SK-N-SH (cell line): ENCODE results near the gene GNAS. TPM values are rescaled to one million over a fixed set of nuclear protein-coding genes. Genes with fewer than 3 reads are reported as not detected.

Experiments
- CTCF ChIA-PET: fragments of 300-600, 350-600 bp; formaldehyde crosslinking; extraction: SDS; loops from one replicate; lab custom pipeline; 2021; lab: Yijun Ruan, JAX
- POLR2A ChIA-PET: fragments of 350-600 bp; sonication (Branson Sonifier 250); formaldehyde crosslinking; extraction: SDS; loops from one replicate; lab custom pipeline; 2020; ENCODE audit warnings: antibody characterized with exemption, inconsistent platforms; lab: Yijun Ruan, JAX
- DNase-seq: peaks from one replicate; pipeline ENCODE4 v3.0.0; 2012
- H2AFZ ChIP-seq: fragments of 200-600 bp; sonication (generic); 2 replicates; pipeline ENCODE4 v1.8.1; 2016; ENCODE audit warnings: antibody characterized with exemption, mild to moderate bottlenecking, low read depth
- H3F3A ChIP-seq: fragments of 200-600 bp; sonication (generic); replicated peaks from 2 replicates; pipeline ENCODE3; 2016; ENCODE audit warnings: antibody characterized with exemption, mild to moderate bottlenecking; ENCODE audit not compliant: insufficient read depth
- H3K27ac ChIP-seq, 2 experiments: fragments of 200-500 bp in 1 of 2; fragments of 200-600 bp in 1 of 2; sonication (Bioruptor generic) in 1 of 2; sonication (generic), shearing (Covaris generic) in 1 of 2; 2 replicates each; pipeline versions ENCODE4 v1.5.1 to v1.6.1; 2014 to 2016; ENCODE audit warnings: low read depth in 2 of 2, inconsistent platforms in 1 of 2, low read length in 1 of 2, mild to moderate bottlenecking in 1 of 2, mixed read lengths in 1 of 2
- H3K27me3 ChIP-seq: fragments of 200-600 bp; sonication (generic), shearing (Covaris generic); 2 replicates; pipeline ENCODE4 v1.6.1; 2016; ENCODE audit warnings: mixed run types; ENCODE audit not compliant: insufficient read depth
- H3K36me3 ChIP-seq, 2 experiments: fragments of 200-500 bp in 1 of 2; fragments of 200-600 bp in 1 of 2; sonication (Bioruptor generic) in 1 of 2; sonication (generic) in 1 of 2; replicated peaks in 1 of 2; 2 replicates each; pipeline versions ENCODE3 to v1.5.1; 2014 to 2016; ENCODE audit warnings: low read length in 1 of 2, mild to moderate bottlenecking in 1 of 2; ENCODE audit not compliant: insufficient read depth in 2 of 2, control insufficient read depth in 1 of 2
- H3K4me1 ChIP-seq, 2 experiments: fragments of 200-500 bp in 1 of 2; fragments of 200-600 bp in 1 of 2; sonication (Bioruptor generic) in 1 of 2; sonication (generic), shearing (Covaris generic) in 1 of 2; 2 replicates each; pipeline versions ENCODE4 v1.5.1 to v1.6.1; 2014 to 2016; ENCODE audit warnings: low read depth in 1 of 2, low read length in 1 of 2, mixed run types in 1 of 2; ENCODE audit not compliant: insufficient read depth in 2 of 2, control insufficient read depth in 1 of 2
- H3K4me2 ChIP-seq: fragments of 200-600 bp; sonication (generic), shearing (Covaris generic); 2 replicates; pipeline ENCODE4 v1.6.1; 2017; ENCODE audit warnings: mixed run types
- H3K4me3 ChIP-seq, 2 experiments: fragments of 200-500 bp in 1 of 2; fragments of 200-600 bp in 1 of 2; sonication (Bioruptor generic) in 1 of 2; sonication (generic), shearing (Covaris generic) in 1 of 2; 2 replicates each; pipeline versions ENCODE4 v1.5.1 to v1.8.1; 2014 to 2016; ENCODE audit warnings: low read depth in 2 of 2, inconsistent platforms in 1 of 2, low read length in 1 of 2, mild to moderate bottlenecking in 1 of 2, mixed read lengths in 1 of 2, moderate library complexity in 1 of 2
- H3K79me2 ChIP-seq: fragments of 200-600 bp; sonication (generic); 2 replicates; pipeline ENCODE4 v1.8.1; 2017; ENCODE audit warnings: mild to moderate bottlenecking; ENCODE audit not compliant: insufficient read depth
- H3K9ac ChIP-seq: fragments of 200-600 bp; sonication (generic); 2 replicates; pipeline ENCODE4 v1.6.1; 2017; ENCODE audit warnings: mixed run types
- H3K9me2 ChIP-seq: fragments of 200-600 bp; sonication (generic); 2 replicates; pipeline ENCODE4 v1.6.1; 2017; ENCODE audit warnings: mixed run types
- H3K9me3 ChIP-seq: fragments of 200-600 bp; sonication (generic); 2 replicates; pipeline ENCODE4 v1.6.1; 2017; ENCODE audit warnings: mixed run types, mild to moderate bottlenecking, moderate library complexity
- H4K20me1 ChIP-seq: fragments of 200-600 bp; sonication (generic); 2 replicates; pipeline ENCODE4 v1.6.1; 2017; ENCODE audit warnings: mild to moderate bottlenecking, mixed run types; ENCODE audit not compliant: insufficient read depth
- EZH2phosphoT487 ChIP-seq: fragments of 200-600 bp; sonication (generic); IDR thresholded peaks from 2 replicates; pipeline ENCODE4 v1.6.1; 2017; ENCODE audit warnings: low read depth, mixed run types, mild to moderate bottlenecking, antibody characterized with exemption, moderate library complexity, borderline replicate concordance
- FOSL2 ChIP-seq: IDR thresholded peaks from 2 replicates; pipeline ENCODE4 v1.4.0; 2012; ENCODE audit warnings: low read depth, mild to moderate bottlenecking, moderate library complexity, borderline replicate concordance
- FOXJ3 ChIP-seq: sonication (generic); formaldehyde crosslinking; IDR thresholded peaks from 2 replicates; pipeline ENCODE4 v1.5.1; 2020; ENCODE audit warnings: mild to moderate bottlenecking, missing genetic modification reagents
- GATA2 ChIP-seq: sonication (generic); formaldehyde crosslinking; IDR thresholded peaks from 2 replicates; pipeline ENCODE4 v1.5.0; 2020; ENCODE audit warnings: mild to moderate bottlenecking, missing genetic modification reagents
- IRF3 ChIP-seq: fragments of 150-350 bp; IDR thresholded peaks from 2 replicates; pipeline ENCODE4 v1.6.1; 2016; ENCODE audit warnings: mild to moderate bottlenecking, low read depth, low read length
- MAX ChIP-seq: IDR thresholded peaks from 2 replicates; pipeline ENCODE4 v1.4.0; 2012; ENCODE audit warnings: low read depth
- NFIC ChIP-seq: IDR thresholded peaks from 2 replicates; pipeline ENCODE4 v1.4.0; 2012; ENCODE audit warnings: borderline replicate concordance
- POLR2AphosphoS5 ChIP-seq: IDR thresholded peaks from 2 replicates; pipeline ENCODE4 v1.6.1; 2012; ENCODE audit warnings: low read depth, low read length
- RAD21 ChIP-seq: IDR thresholded peaks from 2 replicates; pipeline ENCODE4 v1.6.1; 2012; ENCODE audit warnings: mild to moderate bottlenecking, low read length
- REST ChIP-seq: IDR thresholded peaks from 2 replicates; pipeline ENCODE4 v1.6.1; 2012; ENCODE audit warnings: mild to moderate bottlenecking, low read depth, low read length, moderate library complexity
- RXRA ChIP-seq: IDR thresholded peaks from 2 replicates; pipeline ENCODE4 v1.4.0; 2012; ENCODE audit warnings: low read depth, mild to moderate bottlenecking, borderline replicate concordance
- SIN3A ChIP-seq: IDR thresholded peaks from 2 replicates; pipeline ENCODE4 v1.6.1; 2012; ENCODE audit warnings: low read depth, mild to moderate bottlenecking, low read length, moderate library complexity, borderline replicate concordance
- SMC3 ChIP-seq: IDR thresholded peaks from 2 replicates; pipeline ENCODE4 v1.6.1; 2012; ENCODE audit warnings: low read depth, low read length, improper control_type of control experiment
- TAF1 ChIP-seq: IDR thresholded peaks from 2 replicates; pipeline ENCODE4 v1.6.1; 2012; ENCODE audit warnings: low read depth, mild to moderate bottlenecking, low read length, moderate library complexity, borderline replicate concordance
- TCF12 ChIP-seq: IDR thresholded peaks from 2 replicates; pipeline ENCODE4 v1.4.0; 2012
- USF1 ChIP-seq: IDR thresholded peaks from 2 replicates; pipeline ENCODE4 v1.4.0; 2012; ENCODE audit warnings: low read depth, borderline replicate concordance
- USF2 ChIP-seq: fragments of 150-350 bp; IDR thresholded peaks from 2 replicates; pipeline ENCODE4 v1.6.1; 2017; ENCODE audit warnings: antibody characterized with exemption, low read length, low read depth, borderline replicate concordance
- ZBTB33 ChIP-seq: IDR thresholded peaks from 2 replicates; pipeline ENCODE4 v1.4.0; 2012; ENCODE audit warnings: low read depth, borderline replicate concordance
- WGBS: methylation state at CpG from one replicate; pipeline ENCODE4 v1.1.6; 2017; ENCODE audit warnings: low lambda C conversion rate; 5-methylcytosine and 5-hydroxymethylcytosine counted together
- polyA plus RNA-seq, 3 experiments: library from polyadenylated mRNA; depleted of rRNA; stranded (reverse); fragments of >200 nt; gene quantifications; 2 replicates each; pipeline ENCODE4 v1.2.3, GENCODE V29; 2012

GNAS gene
- polyA plus RNA-seq, 1 of the 3 experiments (the other 2 are of a cell fraction), result 1,562 TPM

- Histone ChIP-seq H3K79me2 (peaks cover 38% of the 10 kb centered on the region), H3K9ac (no peak overlapping the region), H3K4me2 (no peak overlapping the region), H2AFZ (no peak overlapping the region), H3K9me2 (no peaks in the 10 kb centered on the region), H3K27ac (no peak overlapping the region), H4K20me1 (no peaks in the 10 kb centered on the region), H3K27me3 (peaks cover 7% of the 10 kb centered on the region; the same call in 1 of the 2 replicates), H3K4me3 (no peak overlapping the region), H3K36me3 (no peaks in the 10 kb centered on the region), H3K4me1 (peaks cover 0 to 15% of the 10 kb centered on the region in 2 experiments; a peak in 1 of 4 replicates), H3K9me3 (no peaks in the 10 kb centered on the region), H3F3A (no peaks in the 10 kb centered on the region)
- DNase-seq, result no peak
- ChIA-PET CTCF (interaction anchor here (0.6 to 2.9 kb wide), 7 partner anchors 17 to 648 kb away, joined by 3 to 12 read pairs (median 3); partner anchors contain the start of gene STX16), POLR2A (no interaction called here)
- TF ChIP-seq POLR2AphosphoS5, result no peak
- no peak for TF ChIP-seq GATA2 (CRISPR knock-in tag)
- 77% methylated on average over 3 of the region's 3 CpGs for WGBS
Measured at GRCh38 chr20:58845706-58846105, 6.8 kb upstream of the GNAS start.

GRCh38 chr20:58847463-58847862 lies 5.1 kb upstream of the GNAS start:
- H3K4me2 ChIP-seq, result no peak overlapping the region
- ChIA-PET CTCF (interaction anchor here (0.8 to 2.9 kb wide), 6 partner anchors 8 to 648 kb away, joined by 3 to 12 read pairs (median 4); no protein-coding TSS in a partner anchor), POLR2A (no interaction called here)
- no peaks in the 10 kb centered on the region for H3K27me3 ChIP-seq
- no peaks in the 10 kb centered on the region for H3K36me3 ChIP-seq
- no peak overlapping the region for H2AFZ ChIP-seq
- TF ChIP-seq SIN3A, result no peak
- TF ChIP-seq EZH2phosphoT487, result no peak
- TF ChIP-seq RAD21, result no peak
- TF ChIP-seq FOXJ3 (CRISPR knock-in tag), result no peak
- no peak for TF ChIP-seq SMC3
- no peak for TF ChIP-seq USF2
- no peak for TF ChIP-seq USF1
- TF ChIP-seq FOSL2, result no peak
- TF ChIP-seq GATA2 (CRISPR knock-in tag), result no peak
- no peak for TF ChIP-seq TAF1
- no peak for TF ChIP-seq ZBTB33
- TF ChIP-seq IRF3, result no peak
- TF ChIP-seq NFIC, result no peak
- TF ChIP-seq MAX, result no peak
- no peak for TF ChIP-seq TCF12
- TF ChIP-seq RXRA, result no peak
- no peak for TF ChIP-seq REST
- no peak overlapping the region for H3K27ac ChIP-seq
- H3K9me3 ChIP-seq, result no peaks in the 10 kb centered on the region
- H4K20me1 ChIP-seq, result no peaks in the 10 kb centered on the region
- WGBS, result 57% methylated on average over 2 of the region's 2 CpGs
- H3K4me3 ChIP-seq, result no peak overlapping the region
- no peaks in the 10 kb centered on the region for H3F3A ChIP-seq
- H3K9ac ChIP-seq, result no peak overlapping the region
- peaks cover 37% of the 10 kb centered on the region for H3K79me2 ChIP-seq
- H3K9me2 ChIP-seq, result no peaks in the 10 kb centered on the region
- peaks cover 0 to 24% of the 10 kb centered on the region in 2 experiments; a peak in 1 of 4 replicates for H3K4me1 ChIP-seq
- no peak for DNase-seq
